ENCODE measurements around the gene UBXN6.

UBXN6 gene

GRCh38 chr19:4429256-4429655, 28.3 kb downstream of the UBXN6 start:
- Histone ChIP-seq H3K27me3 (replicated peaks) (no peaks in the 10 kb centered on the region), H3K4me3 (ENCODE audit: low read depth, low read length) (no peak overlapping the region), H3K36me3 (replicated peaks) (peaks cover 7% of the 10 kb centered on the region), H3K27ac (no peak overlapping the region)
- in situ Hi-C loops (cut with HindIII; ENCODE audit: low pct_ligation_motif_present, low sequenced_read_pairs) = no loop called here
- DNase-seq = peak; percentile 2
- no peak for TF ChIP-seq CTCF (IDR thresholded peaks at IDR 0.05; ENCODE audit: low read depth, low read length, missing control alignments)

DNA sequence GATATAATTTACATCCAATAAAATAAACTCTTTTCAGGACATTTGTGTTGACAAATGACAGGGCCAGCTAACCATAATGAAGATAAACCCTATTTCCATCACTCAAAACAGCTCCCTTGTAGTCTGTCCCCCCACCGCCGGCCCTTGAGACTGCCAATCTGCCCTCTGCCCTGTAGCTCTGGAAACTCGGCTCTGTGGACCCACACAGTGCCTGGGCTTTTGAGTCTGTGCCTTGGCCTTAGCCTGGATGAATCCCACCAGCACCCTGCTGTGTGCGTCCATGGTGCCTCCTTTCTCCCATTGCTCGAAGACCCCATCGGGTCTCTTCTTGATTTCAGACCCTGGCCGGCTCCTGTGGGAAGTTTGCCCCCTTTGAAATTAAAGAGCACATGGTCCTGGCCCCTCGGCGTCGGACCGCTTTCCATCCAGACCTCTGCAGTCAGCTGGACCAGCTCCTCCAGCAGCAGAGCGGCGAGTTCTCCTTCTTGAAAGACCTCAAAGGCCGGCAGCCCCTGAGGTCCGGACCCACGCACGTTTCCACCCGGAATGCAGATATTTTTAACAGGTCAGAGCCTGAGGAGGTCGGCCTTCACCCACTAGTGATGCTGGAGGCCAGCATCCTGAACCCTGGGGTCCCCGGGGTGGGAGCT, 29.1 kb downstream of the UBXN6 start:
- Histone ChIP-seq H3K27ac (no peak overlapping the region), H3K27me3 (replicated peaks) (no peaks in the 10 kb centered on the region), H3K36me3 (replicated peaks) (peaks cover 8% of the 10 kb centered on the region), H3K4me3 (ENCODE audit: low read depth, low read length) (no peak overlapping the region)
- in situ Hi-C loops (cut with HindIII; ENCODE audit: low pct_ligation_motif_present, low sequenced_read_pairs) = no loop called here
- no peak for TF ChIP-seq CTCF (IDR thresholded peaks at IDR 0.05; ENCODE audit: low read depth, low read length, missing control alignments)
- DNase-seq = no peak

GRCh38 chr19:4425537-4425936, 32.1 kb downstream of the UBXN6 start:
- peak overlapping the region; percentile 42 for H3K27ac ChIP-seq

GRCh38 chr19:4423416-4424126, 34.0 kb downstream of the UBXN6 start:
- H3K36me3 ChIP-seq (replicated peaks) = peaks cover 3% of the 10 kb centered on the region
- in situ Hi-C loops (cut with HindIII; ENCODE audit: low pct_ligation_motif_present, low sequenced_read_pairs) = no loop called here
- no peak for TF ChIP-seq CTCF (IDR thresholded peaks at IDR 0.05; ENCODE audit: low read depth, low read length, missing control alignments)

More at GRCh38 chr19:4425537-4425936, 32.1 kb downstream of the UBXN6 start:
- peak; percentile 90 for DNase-seq
- Histone ChIP-seq H3K4me3 (ENCODE audit: low read depth, low read length) (no peak overlapping the region), H3K36me3 (replicated peaks) (peaks cover 5% of the 10 kb centered on the region), H3K27me3 (replicated peaks) (no peaks in the 10 kb centered on the region)
- in situ Hi-C loops (cut with HindIII; ENCODE audit: low pct_ligation_motif_present, low sequenced_read_pairs) = no loop called here
- TF ChIP-seq CTCF (IDR thresholded peaks at IDR 0.05; ENCODE audit: low read depth, low read length, missing control alignments) = no peak

DNA sequence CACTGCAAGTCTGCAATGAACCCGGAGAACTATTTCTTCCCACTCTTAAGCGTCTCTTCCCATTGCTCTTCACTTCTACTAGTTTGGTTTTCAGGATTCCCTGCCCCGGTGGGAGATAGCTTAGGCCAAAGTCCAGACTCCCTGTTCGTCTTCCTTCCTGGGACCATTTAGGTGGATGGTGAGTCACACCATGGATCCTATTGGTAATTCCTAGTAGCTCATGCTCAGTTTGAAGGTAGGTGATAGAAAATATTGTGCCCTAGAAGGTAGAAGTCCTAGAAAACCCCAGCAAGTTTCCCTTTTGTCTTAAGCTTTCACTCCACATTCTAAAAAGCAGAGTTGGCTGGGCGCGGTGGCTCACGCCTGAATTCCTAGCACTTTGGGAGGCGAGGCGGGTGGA, 41.3 kb downstream of the UBXN6 start:
- Histone ChIP-seq H3K4me3 (ENCODE audit: low read depth, low read length) (no peak overlapping the region), H3K27ac (no peak overlapping the region), H3K27me3 (replicated peaks) (no peaks in the 10 kb centered on the region), H3K36me3 (replicated peaks) (no peaks in the 10 kb centered on the region)
- no peak for TF ChIP-seq CTCF (IDR thresholded peaks at IDR 0.05; ENCODE audit: low read depth, low read length, missing control alignments)
- no peak for DNase-seq
- in situ Hi-C loops (cut with HindIII; ENCODE audit: low pct_ligation_motif_present, low sequenced_read_pairs) = no loop called here

More at GRCh38 chr19:4423416-4424126, 34.0 kb downstream of the UBXN6 start:
- H3K27me3 ChIP-seq (replicated peaks) = no peaks in the 10 kb centered on the region
- no peak for DNase-seq
- no peak overlapping the region for H3K27ac ChIP-seq
- H3K4me3 ChIP-seq (ENCODE audit: low read depth, low read length) = no peak overlapping the region
